Esophagus squamous epithelium (tissue), 5 donors: Measurements from ENCODE around the gene PML. TPM values are rescaled to one million over a fixed set of nuclear protein-coding genes. Genes with fewer than 3 reads are reported as not detected.

ENCODE experiments used
- DNase-seq: peaks from one replicate; lab custom pipeline; 2025; lab: John Stamatoyannopoulos, UW
- H3K27ac ChIP-seq, 4 donors: fragments of 200-600 bp; sonication (generic); one replicate each; pipeline ENCODE4 v1.5.1; 2016 to 2019; ENCODE audit warnings: mild to moderate bottlenecking in 1 of 4
- H3K27me3 ChIP-seq, 4 donors: fragments of 200-600 bp; sonication (generic); 1 replicate in 3 of 4; 2 replicates in 1 of 4; pipeline versions ENCODE4 v1.5.1 to v1.6.0; 2017 to 2021; ENCODE audit warnings: antibody characterized with exemption in 1 of 4
- H3K36me3 ChIP-seq, 3 donors: fragments of 200-600 bp; sonication (generic); one replicate each; pipeline ENCODE4 v1.5.1; 2016 to 2019
- H3K4me1 ChIP-seq, 3 donors: fragments of 200-600 bp; sonication (generic); one replicate each; pipeline ENCODE4 v1.5.1; 2017 to 2019
- H3K4me3 ChIP-seq, 4 donors: fragments of 200-600 bp; sonication (generic); 1 replicate in 3 of 4; 2 replicates in 1 of 4; pipeline ENCODE4 v1.5.1; 2016 to 2019; ENCODE audit warnings: mild to moderate bottlenecking in 2 of 4, moderate library complexity in 1 of 4
- H3K9me3 ChIP-seq, 3 donors: fragments of 200-600 bp; sonication (generic); one replicate each; pipeline ENCODE4 v1.5.1; 2016 to 2019
- POLR2A ChIP-seq, 4 donors: fragments of 450-650 bp; IDR thresholded peaks; one replicate each; pipeline ENCODE4 v1.6.1; 2017; ENCODE audit warnings: antibody characterized with exemption in 4 of 4, mild to moderate bottlenecking in 4 of 4, moderate library complexity in 3 of 4
- WGBS, 2 donors: methylation state at CpG; one replicate each; pipeline ENCODE4 v1.1.5; 2018; 5-methylcytosine and 5-hydroxymethylcytosine counted together
- intact Hi-C: fragments of 100-400 bp; cut with DNase I; formaldehyde crosslinking; loops from one replicate; pipeline ENCODE4 v1.15.0; 2022
- total RNA-seq, 4 donors: library from RNA; depleted of rRNA; stranded (reverse); fragments of >200 nt; gene quantifications; one replicate each; pipeline ENCODE4 v1.1.0, GENCODE V29; 2016
- TF ChIP-seq, protein P1 (sequence below), 6 experiments: fragments of 450-650 bp in 4 of 6; fragments of 200-600 bp in 2 of 6; sonication (generic) in 2 of 6; IDR thresholded peaks; one replicate each; pipeline ENCODE4 v1.5.1; 2016 to 2019; ENCODE audit warnings: antibody characterized with exemption in 6 of 6, mild to moderate bottlenecking in 4 of 6, moderate library complexity in 4 of 6
- donor health status: DM: yes; HTN: yes; CAD: no.

Gene PML
- total RNA-seq, 4 donors from 2014 or later = 34.0 to 52.3 (median 44.5) TPM

DNA sequence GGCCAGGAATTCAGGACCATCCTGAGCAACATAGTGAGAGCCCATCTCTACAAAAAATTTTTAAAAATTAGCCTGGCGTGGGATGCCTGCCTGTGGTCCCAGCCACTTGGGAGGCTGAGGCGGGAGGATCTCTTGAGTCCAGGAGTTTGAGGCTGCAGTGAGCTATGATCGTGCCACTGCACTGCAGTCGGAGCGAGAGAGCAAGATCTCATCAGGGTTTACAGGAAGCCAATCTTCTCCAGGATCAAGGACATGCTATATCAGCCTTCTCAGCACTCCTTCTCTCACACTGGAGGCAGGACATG is 2.0 kb upstream of the PML start:
- Histone ChIP-seq H3K27me3 (no peaks in the 10 kb centered on the region), H3K4me1 (peaks cover 60 to 90% (median 68%) of the 10 kb centered on the region in 3 donors), H3K27ac (peak overlapping the region; percentile 78 to 91 (median 88)), H3K4me3 (peak overlapping the region; percentile 61 to 85 (median 72)), H3K9me3 (no peaks in the 10 kb centered on the region), H3K36me3 (peaks cover 0 to 2% (median 0%) of the 10 kb centered on the region in 3 donors)
- no peak for TF ChIP-seq POLR2A (IDR thresholded peaks at IDR 0.05)
- TF ChIP-seq, protein P1, sequence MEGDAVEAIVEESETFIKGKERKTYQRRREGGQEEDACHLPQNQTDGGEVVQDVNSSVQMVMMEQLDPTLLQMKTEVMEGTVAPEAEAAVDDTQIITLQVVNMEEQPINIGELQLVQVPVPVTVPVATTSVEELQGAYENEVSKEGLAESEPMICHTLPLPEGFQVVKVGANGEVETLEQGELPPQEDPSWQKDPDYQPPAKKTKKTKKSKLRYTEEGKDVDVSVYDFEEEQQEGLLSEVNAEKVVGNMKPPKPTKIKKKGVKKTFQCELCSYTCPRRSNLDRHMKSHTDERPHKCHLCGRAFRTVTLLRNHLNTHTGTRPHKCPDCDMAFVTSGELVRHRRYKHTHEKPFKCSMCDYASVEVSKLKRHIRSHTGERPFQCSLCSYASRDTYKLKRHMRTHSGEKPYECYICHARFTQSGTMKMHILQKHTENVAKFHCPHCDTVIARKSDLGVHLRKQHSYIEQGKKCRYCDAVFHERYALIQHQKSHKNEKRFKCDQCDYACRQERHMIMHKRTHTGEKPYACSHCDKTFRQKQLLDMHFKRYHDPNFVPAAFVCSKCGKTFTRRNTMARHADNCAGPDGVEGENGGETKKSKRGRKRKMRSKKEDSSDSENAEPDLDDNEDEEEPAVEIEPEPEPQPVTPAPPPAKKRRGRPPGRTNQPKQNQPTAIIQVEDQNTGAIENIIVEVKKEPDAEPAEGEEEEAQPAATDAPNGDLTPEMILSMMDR (IDR thresholded peaks at IDR 0.05) = no peak
- intact Hi-C loops = no loop called here
- WGBS, 2 donors = 75 to 100% methylated on average over 1 to 5 of the region's 5 CpGs
- DNase-seq = no peak

DNA sequence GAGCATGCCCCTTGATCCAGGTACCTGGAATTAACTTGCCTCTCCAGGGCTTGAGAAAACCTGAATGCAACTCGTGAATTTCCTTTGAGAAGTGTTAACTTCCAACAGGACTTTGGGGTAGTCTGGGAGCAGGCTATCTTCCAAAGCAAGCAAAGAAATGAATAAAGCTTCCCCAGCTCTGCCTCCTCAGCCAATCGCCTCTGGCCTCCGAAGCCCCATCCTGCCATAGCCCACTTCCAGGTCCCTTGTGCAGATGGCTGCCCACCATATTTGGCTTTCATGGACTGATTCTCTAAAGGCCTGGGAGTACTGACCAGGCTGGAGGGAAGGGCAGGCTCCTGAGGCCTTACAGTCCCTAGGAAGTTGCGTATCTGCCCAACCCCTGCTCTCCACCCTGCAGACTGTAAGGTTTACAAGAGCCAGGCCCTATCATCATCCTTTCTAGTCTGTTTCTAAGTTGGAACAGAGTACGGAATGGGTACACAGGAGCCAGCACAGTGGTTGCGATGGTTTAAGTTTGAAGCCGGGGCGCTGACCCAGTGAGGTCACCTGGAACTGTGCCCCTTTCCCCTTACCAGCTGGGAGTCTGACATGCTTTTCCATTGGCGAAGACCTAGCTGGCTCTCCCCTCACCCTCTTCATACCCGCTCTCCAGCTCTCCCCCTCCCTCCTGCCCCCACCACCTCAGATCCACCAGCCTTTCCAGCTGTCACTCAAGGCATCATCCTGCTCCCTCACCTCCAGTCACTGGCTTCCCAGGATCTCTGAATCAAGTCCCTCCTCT is 1.1 kb upstream of the PML start:
- Histone ChIP-seq H3K36me3 (peaks cover 0 to 8% (median 0%) of the 10 kb centered on the region in 3 donors), H3K4me1 (peaks cover 63 to 90% (median 68%) of the 10 kb centered on the region in 3 donors), H3K9me3 (no peaks in the 10 kb centered on the region), H3K4me3 (peak overlapping the region in 2 of 4 donors; percentile 70 to 95), H3K27ac (peak overlapping the region in 3 of 4 donors; percentile 97 to 99 (median 99)), H3K27me3 (no peaks in the 10 kb centered on the region)
- TF ChIP-seq POLR2A (IDR thresholded peaks at IDR 0.05) = no peak
- TF ChIP-seq, protein P1 (IDR thresholded peaks at IDR 0.05) = no peak
- DNase-seq = no peak
- intact Hi-C loops = no loop called here
- WGBS, 2 donors = 93 to 94% methylated on average over 6 to 10 of the region's 10 CpGs

DNA sequence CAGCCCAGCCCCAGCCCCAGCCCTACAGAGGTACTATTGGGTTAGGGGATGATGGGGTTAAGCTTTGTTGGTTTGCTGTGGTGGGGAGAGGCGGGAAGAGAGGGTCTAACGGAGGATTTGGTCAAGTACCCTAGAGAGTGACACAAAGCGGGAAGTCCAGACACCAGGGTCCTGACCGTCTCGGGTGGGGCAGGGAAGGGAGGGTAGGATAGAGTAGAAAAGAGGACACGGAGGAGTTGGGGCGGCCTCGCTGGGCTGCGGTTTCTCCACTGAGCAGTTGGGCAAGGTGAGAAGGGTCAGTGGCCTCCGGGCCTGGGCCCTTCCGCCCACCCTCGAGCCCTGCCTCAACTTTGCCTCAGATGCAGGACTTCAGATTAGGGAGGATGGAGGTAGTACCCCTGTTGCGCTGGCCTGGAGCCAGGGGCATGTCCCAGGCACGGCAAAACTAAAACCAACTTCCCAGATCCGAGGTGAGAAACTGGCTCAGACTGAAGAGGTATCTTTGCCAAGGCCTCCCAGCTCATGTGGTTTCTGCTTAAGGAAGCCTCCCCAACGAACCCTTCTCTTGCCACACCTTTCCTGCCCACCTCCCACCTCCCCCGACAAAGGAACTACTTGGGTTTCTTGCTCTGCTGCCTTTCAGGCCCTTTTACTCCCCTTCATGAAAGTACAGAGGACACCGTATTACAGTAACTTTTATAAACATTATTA is 551 bp downstream of the PML start:
- Histone ChIP-seq H3K27ac (peak overlapping the region; percentile 95 to 99 (median 98)), H3K4me1 (peaks cover 48 to 90% (median 68%) of the 10 kb centered on the region in 3 donors), H3K9me3 (no peaks in the 10 kb centered on the region), H3K4me3 (peak overlapping the region; percentile 70 to 95 (median 80)), H3K36me3 (peaks cover 0 to 24% (median 0%) of the 10 kb centered on the region in 3 donors), H3K27me3 (no peaks in the 10 kb centered on the region)
- WGBS, 2 donors = 0% methylated on average over 11 to 13 of the region's 18 CpGs
- TF ChIP-seq, protein P1 (IDR thresholded peaks at IDR 0.05) = no peak
- TF ChIP-seq POLR2A (IDR thresholded peaks at IDR 0.05) = no peak
- intact Hi-C loops = no loop called here
- DNase-seq = no peak

DNA sequence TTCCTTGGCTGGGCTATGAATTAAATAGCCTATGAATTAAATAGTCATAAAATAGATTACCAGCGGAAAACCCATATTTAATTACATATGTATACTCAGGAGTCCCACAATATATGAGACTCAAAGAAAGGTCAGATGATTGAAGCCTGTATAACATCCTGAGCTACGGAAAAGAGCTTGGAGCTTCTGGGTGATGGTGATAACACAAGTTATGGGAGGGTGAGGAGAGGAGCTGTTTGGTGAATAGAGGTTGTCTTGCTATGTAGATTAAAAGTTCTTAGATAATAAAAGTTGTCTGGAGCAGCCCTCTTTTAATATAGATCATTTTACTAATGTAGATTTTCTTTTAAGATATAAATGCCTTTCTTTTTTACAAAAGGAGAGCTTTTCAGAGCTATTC is 1.8 kb downstream of the PML start:
- Histone ChIP-seq H3K36me3 (peaks cover 0 to 35% (median 4%) of the 10 kb centered on the region in 3 donors), H3K9me3 (no peaks in the 10 kb centered on the region), H3K4me1 (peaks cover 48 to 90% (median 61%) of the 10 kb centered on the region in 3 donors), H3K4me3 (peak overlapping the region in 3 of 4 donors; percentile 70 to 95 (median 90)), H3K27ac (peak overlapping the region; percentile 95 to 99 (median 98)), H3K27me3 (no peaks in the 10 kb centered on the region)
- DNase-seq = no peak
- intact Hi-C loops = no loop called here
- no peak for TF ChIP-seq POLR2A (IDR thresholded peaks at IDR 0.05)
- TF ChIP-seq, protein P1 (IDR thresholded peaks at IDR 0.05) = no peak
- WGBS, 2 donors = 19 to 23% methylated on average over 2 of the region's 2 CpGs

DNA sequence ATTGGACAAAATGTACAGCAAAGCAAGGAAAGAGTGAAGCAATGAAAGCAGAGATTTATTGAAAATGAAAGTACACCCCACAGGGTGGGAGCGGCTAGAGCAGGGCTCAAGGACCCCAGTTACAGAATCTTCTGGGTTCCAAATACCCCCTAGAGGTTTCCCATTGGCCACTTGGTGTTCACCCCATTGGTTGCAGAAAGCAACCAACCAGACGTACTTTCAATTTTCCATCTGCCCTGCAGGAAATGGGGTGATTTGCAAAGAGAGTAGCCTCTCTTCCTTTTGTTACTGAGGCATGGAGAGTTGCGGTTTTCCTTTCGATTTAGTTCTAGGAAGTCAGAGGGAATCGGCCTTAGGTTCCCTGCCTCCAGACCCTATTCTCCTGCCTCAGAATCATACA is 2.4 kb downstream of the PML start:
- H3K9me3 ChIP-seq = no peaks in the 10 kb centered on the region
- TF ChIP-seq POLR2A (IDR thresholded peaks at IDR 0.05) = no peak
- TF ChIP-seq, protein P1 (IDR thresholded peaks at IDR 0.05) = peak in 2 of 6 experiments; percentile 7 to 10
- intact Hi-C loops = no loop called here
- no peak for DNase-seq
- 4 to 7% methylated on average over 5 of the region's 5 CpGs for WGBS, 2 donors
- peak overlapping the region; percentile 72 to 99 (median 96) for H3K27ac ChIP-seq
- peaks cover 0 to 42% (median 4%) of the 10 kb centered on the region in 3 donors for H3K36me3 ChIP-seq
- peak overlapping the region; percentile 5 to 95 (median 80) for H3K4me3 ChIP-seq
- H3K4me1 ChIP-seq = peaks cover 42 to 86% (median 62%) of the 10 kb centered on the region in 3 donors
- H3K27me3 ChIP-seq = no peaks in the 10 kb centered on the region
